SU-DHL-6 (cell line): ENCODE measurements around the gene UBA6.

Experiments
- H2AFZ ChIP-seq: fragments of 200-600 bp; sonication (generic); 2 replicates; pipeline ENCODE4 v1.6.1; 2014; ENCODE audit warnings: low read depth, mild to moderate bottlenecking, moderate library complexity, mixed read lengths, antibody characterized with exemption, low read length; ENCODE audit not compliant: severe bottlenecking
- H3F3A ChIP-seq: fragments of 200-600 bp; shearing (Covaris generic); 2 replicates; pipeline ENCODE4 v1.6.0; 2016; ENCODE audit warnings: antibody characterized with exemption, mild to moderate bottlenecking; ENCODE audit not compliant: insufficient read depth
- H3K27ac ChIP-seq: fragments of 200-600 bp; sonication (generic); 2 replicates; pipeline ENCODE4 v1.5.1; 2016; ENCODE audit warnings: low read depth, mild to moderate bottlenecking, low read length, moderate library complexity, mixed read lengths
- H3K27me3 ChIP-seq: fragments of 200-600 bp; sonication (generic), shearing (Covaris generic); 2 replicates; pipeline ENCODE4 v1.6.0; 2014; ENCODE audit warnings: mild to moderate bottlenecking, low read length
- H3K36me3 ChIP-seq: fragments of 200-600 bp; sonication (generic); 2 replicates; pipeline ENCODE4 v1.6.1; 2014; ENCODE audit warnings: mild to moderate bottlenecking, low read length, mixed read lengths
- H3K4me2 ChIP-seq: fragments of 300-600, 200-600 bp; shearing (Covaris generic), sonication (generic); 2 replicates; pipeline ENCODE4 v1.6.0; 2014; ENCODE audit warnings: low read length, low read depth, mild to moderate bottlenecking; ENCODE audit not compliant: poor library complexity, severe bottlenecking
- H3K4me3 ChIP-seq: fragments of 200-600 bp; sonication (generic); 2 replicates; pipeline ENCODE4 v1.5.1; 2014; ENCODE audit warnings: antibody characterized with exemption, low read length, mild to moderate bottlenecking, mixed read lengths; ENCODE audit not compliant: insufficient read depth, poor library complexity, severe bottlenecking
- H3K79me2 ChIP-seq: fragments of 200-600 bp; sonication (generic); 2 replicates; pipeline ENCODE4 v1.6.1; 2014; ENCODE audit warnings: mild to moderate bottlenecking, low read length, moderate library complexity; ENCODE audit not compliant: insufficient read depth
- H3K9ac ChIP-seq: fragments of 200-600 bp; sonication (generic); 2 replicates; pipeline ENCODE4 v1.7.0; 2014; ENCODE audit warnings: mild to moderate bottlenecking, low read length
- H3K9me2 ChIP-seq: fragments of 200-600 bp; sonication (generic); replicated peaks from 2 replicates; pipeline ENCODE4 v1.6.1; 2014; ENCODE audit warnings: low read length; ENCODE audit not compliant: insufficient read depth
- H3K9me3 ChIP-seq: fragments of 200-600 bp; sonication (generic); 2 replicates; pipeline ENCODE4 v1.6.1; 2014; ENCODE audit warnings: low read length, mixed read lengths; ENCODE audit not compliant: insufficient read depth
- H4K20me1 ChIP-seq: fragments of 200-600 bp; sonication (generic); 2 replicates; pipeline ENCODE4 v1.6.1; 2014; ENCODE audit warnings: low read depth, mild to moderate bottlenecking, antibody characterized with exemption, low read length, moderate library complexity, mixed read lengths
- CTCF ChIP-seq: fragments of 200-600 bp; sonication (generic); IDR thresholded peaks from one replicate; pipeline ENCODE4 v1.5.1; 2017; ENCODE audit warnings: antibody characterized with exemption, mild to moderate bottlenecking, low read length, moderate library complexity; ENCODE audit not compliant: insufficient read depth, poor library complexity, severe bottlenecking
- EZH2phosphoT487 ChIP-seq: fragments of 200-600 bp; sonication (generic), shearing (Covaris generic); conservative IDR thresholded peaks from 2 replicates; pipeline ENCODE4 v1.6.1; 2018; ENCODE audit warnings: mild to moderate bottlenecking, antibody characterized with exemption, low read length, moderate library complexity, mixed read lengths

Gene UBA6

GRCh38 chr4:67687636-67688035, 13.3 kb downstream of the UBA6 start:
- no peaks in the 10 kb centered on the region for H4K20me1 ChIP-seq

GRCh38 chr4:67685532-67685859, 15.5 kb downstream of the UBA6 start:
- Histone ChIP-seq H3K27me3 (no peaks in the 10 kb centered on the region), H3K9me3 (no peaks in the 10 kb centered on the region), H3K9ac (no peak overlapping the region), H3K9me2 (no peaks in the 10 kb centered on the region), H3K27ac (no peak overlapping the region), H3K36me3 (no peaks in the 10 kb centered on the region), H3K79me2 (peaks cover 13% of the 10 kb centered on the region; the same call in 1 of the 2 replicates), H4K20me1 (no peaks in the 10 kb centered on the region), H3K4me2 (no peak overlapping the region), H3F3A (no peaks in the 10 kb centered on the region), H3K4me3 (no peak overlapping the region), H2AFZ (no peak overlapping the region)
- no peak for TF ChIP-seq CTCF
- TF ChIP-seq EZH2phosphoT487, result no peak

More at GRCh38 chr4:67687636-67688035, 13.3 kb downstream of the UBA6 start:
- Histone ChIP-seq H3K4me2 (no peak overlapping the region), H3F3A (no peaks in the 10 kb centered on the region), H3K9me2 (no peaks in the 10 kb centered on the region), H3K79me2 (peaks cover 15% of the 10 kb centered on the region; the same call in 1 of the 2 replicates), H3K27ac (no peak overlapping the region), H3K9me3 (no peaks in the 10 kb centered on the region), H3K36me3 (no peaks in the 10 kb centered on the region), H3K27me3 (no peaks in the 10 kb centered on the region), H3K9ac (no peak overlapping the region), H3K4me3 (no peak overlapping the region), H2AFZ (no peak overlapping the region)
- TF ChIP-seq CTCF, result no peak
- no peak for TF ChIP-seq EZH2phosphoT487

- TF ChIP-seq EZH2phosphoT487 (no peak), CTCF (no peak)
- Histone ChIP-seq H3F3A (no peaks in the 10 kb centered on the region), H3K4me3 (no peak overlapping the region), H3K4me2 (no peak overlapping the region), H4K20me1 (no peaks in the 10 kb centered on the region), H3K9me3 (no peaks in the 10 kb centered on the region), H3K9me2 (no peaks in the 10 kb centered on the region), H3K9ac (no peak overlapping the region), H2AFZ (no peak overlapping the region), H3K27me3 (no peaks in the 10 kb centered on the region), H3K79me2 (0 out of 2 replicates have a peak, but pooled peaks cover 13% of the 10 kb centered on the region), H3K36me3 (no peaks in the 10 kb centered on the region), H3K27ac (no peak overlapping the region)
These were observed 16.0 kb downstream of the UBA6 start for GRCh38 chr4:67684839-67685531.
